ENCODE data around the gene CIAO2B. TPM values are rescaled to one million over a fixed set of nuclear protein-coding genes. Genes with fewer than 3 reads are reported as not detected.

The CIAO2B gene
- total RNA-seq, 6 experiments from 2014 or later = 90.9 to 108 (median 98.6) TPM

- no peak overlapping the region for H3K27ac Mint-ChIP-seq
- H3K36me3 Mint-ChIP-seq (ENCODE audit: low read depth) = peaks cover 19% of the 10 kb centered on the region
Observed at GRCh38 chr16:66944054-66944441, 9.8 kb upstream of the CIAO2B start.

DNA sequence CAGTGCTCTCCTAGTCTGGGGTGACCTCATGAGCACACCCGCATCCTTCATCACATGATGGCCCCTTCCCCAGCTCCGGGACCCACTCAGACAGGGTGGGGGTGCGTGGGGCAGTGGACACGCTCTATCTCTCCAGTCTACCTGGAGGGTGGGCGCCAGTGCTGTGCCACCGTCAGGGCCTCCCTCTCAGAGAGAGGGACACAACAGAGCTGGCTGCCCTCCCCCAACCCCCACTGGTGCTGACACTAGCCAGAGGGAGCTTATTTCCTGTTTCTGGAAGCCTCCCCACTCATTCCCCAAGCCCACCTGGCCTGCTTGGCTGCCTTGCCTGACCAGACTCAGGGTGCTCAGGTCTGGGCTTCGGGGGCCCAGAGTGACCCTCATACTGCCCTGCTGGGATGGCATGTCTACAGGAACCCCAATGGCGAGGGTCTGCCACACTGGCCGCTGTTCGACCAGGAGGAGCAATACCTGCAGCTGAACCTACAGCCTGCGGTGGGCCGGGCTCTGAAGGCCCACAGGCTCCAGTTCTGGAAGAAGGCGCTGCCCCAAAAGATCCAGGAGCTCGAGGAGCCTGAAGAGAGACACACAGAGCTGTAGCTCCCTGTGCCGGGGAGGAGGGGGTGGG lies 9.3 kb upstream of the CIAO2B start:
- Mint-ChIP-seq H3K4me3 (no peak overlapping the region), H3K27me3 (ENCODE audit: insufficient read depth) (peaks cover 3% of the 10 kb centered on the region; the same call in 1 of the 2 replicates), H3K36me3 (ENCODE audit: low read depth) (peaks cover 19% of the 10 kb centered on the region), H3K9me3 (no peaks in the 10 kb centered on the region), H3K4me1 (ENCODE audit: low read depth) (peaks cover 18% of the 10 kb centered on the region), H3K27ac (no peak overlapping the region)
- no peak for TF ChIP-seq CTCF (IDR thresholded peaks at IDR 0.05)
- no peak for DNase-seq

More at GRCh38 chr16:66944054-66944441, 9.8 kb upstream of the CIAO2B start:
- Mint-ChIP-seq H3K4me3 (no peak overlapping the region), H3K27me3 (ENCODE audit: insufficient read depth) (peaks cover 3% of the 10 kb centered on the region; the same call in 1 of the 2 replicates), H3K9me3 (no peaks in the 10 kb centered on the region), H3K4me1 (ENCODE audit: low read depth) (peaks cover 21% of the 10 kb centered on the region)
- no peak for TF ChIP-seq CTCF (IDR thresholded peaks at IDR 0.05)
- no peak for DNase-seq

DNA sequence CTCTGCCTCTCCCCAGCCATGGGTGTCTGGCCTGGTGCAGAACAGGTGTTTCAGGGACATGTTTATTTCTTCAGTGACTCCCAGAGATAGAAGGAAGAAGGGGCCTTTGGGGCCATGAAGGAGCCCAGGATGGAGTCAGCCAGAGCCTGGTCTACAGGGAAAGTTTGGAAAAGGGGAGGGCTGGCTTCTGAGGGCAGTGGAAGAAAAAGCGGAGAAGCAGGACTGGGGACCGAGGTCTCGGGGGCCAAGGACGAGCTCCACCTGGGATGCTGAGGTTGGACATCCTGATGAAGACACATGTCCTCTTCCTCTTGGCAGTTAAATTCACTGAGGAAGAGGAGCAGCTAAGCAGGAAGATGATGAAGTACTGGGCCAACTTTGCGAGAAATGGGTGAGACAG lies 8.8 kb upstream of the CIAO2B start:
- Mint-ChIP-seq H3K36me3 (ENCODE audit: low read depth) (peaks cover 19% of the 10 kb centered on the region), H3K27ac (no peak overlapping the region), H3K4me1 (ENCODE audit: low read depth) (peaks cover 12% of the 10 kb centered on the region), H3K27me3 (ENCODE audit: insufficient read depth) (0 out of 2 replicates have a peak, but pooled peaks cover 1% of the 10 kb centered on the region), H3K9me3 (no peaks in the 10 kb centered on the region), H3K4me3 (no peak overlapping the region)
- no peak for TF ChIP-seq CTCF (IDR thresholded peaks at IDR 0.05)
- DNase-seq = no peak

DNA sequence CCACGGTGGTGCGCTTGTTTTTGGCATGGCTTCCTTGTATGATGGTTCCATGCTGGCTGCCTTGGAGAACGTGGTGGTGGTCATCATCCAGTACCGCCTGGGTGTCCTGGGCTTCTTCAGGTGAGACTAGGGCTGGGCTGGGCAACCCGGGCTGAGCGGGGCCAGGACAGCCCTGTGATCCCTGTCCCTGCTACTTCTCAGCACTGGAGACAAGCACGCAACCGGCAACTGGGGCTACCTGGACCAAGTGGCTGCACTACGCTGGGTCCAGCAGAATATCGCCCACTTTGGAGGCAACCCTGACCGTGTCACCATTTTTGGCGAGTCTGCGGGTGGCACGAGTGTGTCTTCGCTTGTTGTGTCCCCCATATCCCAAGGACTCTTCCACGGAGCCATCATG lies 6.0 kb upstream of the CIAO2B start:
- no peak overlapping the region for H3K4me3 Mint-ChIP-seq
- H3K27ac Mint-ChIP-seq = no peak overlapping the region
- no peak for DNase-seq
- peaks cover 25% of the 10 kb centered on the region for H3K4me1 Mint-ChIP-seq (ENCODE audit: low read depth)
- no peaks in the 10 kb centered on the region for H3K9me3 Mint-ChIP-seq
- no peaks in the 10 kb centered on the region for H3K27me3 Mint-ChIP-seq (ENCODE audit: insufficient read depth)
- TF ChIP-seq CTCF (IDR thresholded peaks at IDR 0.05) = no peak
- H3K36me3 Mint-ChIP-seq (ENCODE audit: low read depth) = peaks cover 34% of the 10 kb centered on the region

GRCh38 chr16:66939366-66939765 lies 5.2 kb upstream of the CIAO2B start:
- no peak overlapping the region for H3K27ac Mint-ChIP-seq
- H3K4me1 Mint-ChIP-seq (ENCODE audit: low read depth) = peaks cover 25% of the 10 kb centered on the region
- TF ChIP-seq CTCF (IDR thresholded peaks at IDR 0.05) = no peak
- H3K9me3 Mint-ChIP-seq = no peaks in the 10 kb centered on the region
- DNase-seq = no peak
- H3K36me3 Mint-ChIP-seq (ENCODE audit: low read depth) = peaks cover 34% of the 10 kb centered on the region
- no peaks in the 10 kb centered on the region; the same call in 1 of the 2 replicates for H3K27me3 Mint-ChIP-seq (ENCODE audit: insufficient read depth)
- H3K4me3 Mint-ChIP-seq = no peak overlapping the region

All from HFFc6 (cell line).